GM21367 (cell line): ENCODE data around the gene CHCT1.
A peak's percentile ranks its signal among the peaks of the same experiment; 100 is the strongest.
"Not testable (repeated sequence)": the region's sequence is repeated elsewhere in the genome, so short reads cannot be mapped to it uniquely, and the experiment has no call there.

Source experiments
- ATAC-seq: cut with Tn5 transposase; IDR thresholded peaks from one replicate; pipeline ENCODE4 v1.9.1; 2021; ENCODE audit not compliant: unreplicated experiment

The CHCT1 gene

DNA sequence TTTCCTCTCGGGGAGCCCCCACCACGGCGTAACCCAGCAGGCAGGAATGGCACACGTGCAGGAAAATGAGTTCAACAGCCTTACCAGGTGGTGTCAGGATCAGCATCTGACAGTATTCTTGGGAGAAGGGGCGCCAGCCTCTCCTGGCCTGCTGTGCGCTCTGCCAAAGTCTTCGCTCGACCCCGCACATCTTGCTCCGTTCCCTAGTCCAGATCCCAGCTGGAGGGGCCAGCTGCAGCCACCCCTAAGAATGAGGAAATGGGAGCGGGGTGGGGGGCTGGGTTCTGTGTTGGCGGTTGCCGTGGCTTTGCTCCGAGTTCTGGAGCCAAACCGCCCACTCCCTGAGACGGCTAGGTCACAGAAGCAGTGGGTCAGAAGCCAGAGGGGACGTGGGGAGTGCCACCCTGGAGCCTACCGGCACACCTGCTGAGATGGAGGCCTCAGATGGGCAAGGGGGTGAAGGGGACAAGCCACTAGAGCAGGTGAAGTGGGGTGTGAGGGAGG is at the start of gene CHCT1:
Gene CHCT1, plus strand, starts transcription at position 328 of the 504 bp plus-strand sequence. Its CDS starts 104 bp downstream, at position 432.
- no peak for ATAC-seq

DNA sequence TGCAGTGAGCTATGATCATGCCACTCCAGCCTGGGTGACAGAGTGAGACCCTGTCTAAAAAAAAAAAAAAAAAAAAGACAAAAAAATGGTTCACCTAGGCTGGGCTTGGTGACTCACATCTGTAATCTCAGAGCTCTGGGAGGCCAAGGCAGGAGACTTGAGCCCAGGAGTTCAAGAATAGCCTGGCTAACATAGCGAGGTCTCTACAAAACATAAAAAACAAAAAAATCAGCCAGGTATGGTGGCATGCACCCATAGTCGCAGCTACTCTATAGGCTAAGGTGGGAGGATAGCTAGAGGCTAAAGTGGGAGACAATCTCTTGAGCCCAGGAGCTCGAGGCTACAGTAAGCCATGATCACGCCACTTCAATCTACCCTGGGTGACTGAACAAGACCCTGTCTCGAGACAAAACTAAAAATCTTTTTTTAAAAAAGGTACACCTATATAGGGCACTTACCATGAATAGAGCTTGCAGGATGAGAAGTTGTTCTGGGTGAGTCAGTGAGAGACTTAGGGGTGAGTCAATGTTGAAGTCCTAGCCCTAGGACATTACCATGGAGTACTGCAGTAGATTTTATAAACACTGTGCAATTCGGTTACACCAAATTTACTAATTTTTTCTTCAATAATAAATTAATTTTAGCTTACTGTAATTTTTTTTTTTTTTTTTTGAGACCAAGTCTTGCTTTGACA is 49.4 kb upstream of the CHCT1 start:
- no peak for ATAC-seq

DNA sequence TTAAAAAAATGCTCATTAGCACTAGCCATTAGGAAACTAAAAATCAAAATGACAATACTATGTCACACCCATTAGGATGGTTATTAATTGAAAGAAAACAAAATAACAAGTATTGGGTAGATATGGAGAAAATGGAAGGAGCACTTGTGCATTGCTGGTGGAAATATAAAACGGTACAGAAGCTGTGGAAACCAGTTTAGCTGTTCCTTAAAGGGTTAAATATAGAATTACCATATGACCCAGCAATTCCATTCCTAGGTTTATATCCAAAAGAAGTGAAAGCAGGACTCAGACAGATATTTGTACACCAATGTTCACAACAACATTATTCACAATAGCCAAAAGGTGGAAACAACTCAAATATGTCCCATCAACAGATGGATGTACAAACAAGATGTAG is 44.1 kb upstream of the CHCT1 start:
- not testable (repeated sequence) for ATAC-seq

DNA sequence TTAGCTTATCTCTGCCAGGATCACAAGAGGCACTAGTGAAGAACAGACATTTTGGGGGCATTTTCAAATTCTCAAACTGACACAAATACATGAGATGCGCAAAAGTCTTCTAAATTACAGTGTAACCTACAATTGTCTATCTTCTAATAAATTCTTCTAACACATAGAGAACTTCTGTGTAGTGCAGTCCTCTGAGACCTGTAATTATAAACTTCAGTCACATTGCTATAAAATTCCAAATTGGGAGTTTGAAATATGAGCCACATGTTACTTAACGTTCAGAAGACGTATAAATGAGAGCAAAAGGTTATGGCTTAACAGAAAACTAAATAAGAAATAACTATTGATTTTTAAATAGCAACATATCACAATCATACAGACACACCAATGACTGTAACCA is 42.8 kb upstream of the CHCT1 start:
- ATAC-seq, result not testable (repeated sequence)

DNA sequence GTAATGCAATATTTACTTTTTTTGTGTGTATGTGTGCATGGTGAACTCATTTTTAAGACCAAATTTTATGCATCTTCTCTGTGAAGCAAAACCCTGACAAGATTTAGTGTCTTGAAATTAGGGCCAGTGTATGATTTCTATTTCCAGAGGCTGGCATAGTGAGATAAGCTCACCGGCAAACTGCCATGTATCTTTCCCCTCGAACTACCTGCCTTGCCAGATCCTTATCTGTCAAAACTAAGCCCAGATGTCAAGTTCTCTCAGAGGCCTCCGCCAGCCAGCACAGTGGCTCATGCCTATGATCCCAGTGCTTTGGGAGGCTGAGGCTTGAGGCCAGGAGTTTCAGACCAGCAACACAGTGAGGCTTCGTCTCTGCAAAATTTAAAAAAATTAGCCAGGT is 40.3 kb upstream of the CHCT1 start:
- ATAC-seq, result no peak

DNA sequence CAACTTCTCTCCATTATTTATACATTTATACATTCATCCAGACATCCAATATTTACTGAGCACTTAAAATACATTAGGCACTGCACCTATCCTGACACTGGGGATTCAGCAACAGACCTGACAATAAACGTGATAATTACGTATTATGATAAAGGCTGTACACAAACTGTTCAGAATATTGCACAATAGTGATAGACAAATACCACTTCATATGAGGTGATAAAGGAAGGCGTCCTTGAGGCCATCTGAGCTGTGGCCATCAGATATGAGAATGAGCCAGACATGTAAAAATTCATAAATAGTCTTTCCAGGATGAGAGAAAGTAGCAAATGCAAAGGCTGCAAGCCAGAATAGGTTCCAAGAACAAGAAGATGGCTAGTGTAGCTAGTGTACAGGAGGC is 38.9 kb upstream of the CHCT1 start:
- ATAC-seq, result no peak

DNA sequence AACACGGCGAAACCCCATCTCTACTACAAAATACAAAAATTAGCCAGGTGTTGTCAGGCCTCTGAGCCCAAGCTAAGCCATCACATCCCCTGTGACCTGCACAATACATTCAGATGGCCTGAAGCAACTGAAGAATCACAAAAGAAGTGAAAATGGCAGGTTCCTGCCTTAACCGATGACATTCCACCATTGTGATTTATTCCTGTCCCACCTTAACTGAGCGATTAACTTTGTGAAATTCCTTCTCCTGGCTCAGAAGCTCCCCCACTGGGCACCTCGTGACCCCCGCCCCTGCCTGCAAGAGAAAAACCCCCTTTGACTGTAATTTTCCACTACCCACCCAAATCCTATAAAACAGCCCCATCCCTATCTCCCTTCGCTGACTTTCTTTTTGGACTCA is 37.4 kb upstream of the CHCT1 start:
- ATAC-seq, result not testable (repeated sequence)

DNA sequence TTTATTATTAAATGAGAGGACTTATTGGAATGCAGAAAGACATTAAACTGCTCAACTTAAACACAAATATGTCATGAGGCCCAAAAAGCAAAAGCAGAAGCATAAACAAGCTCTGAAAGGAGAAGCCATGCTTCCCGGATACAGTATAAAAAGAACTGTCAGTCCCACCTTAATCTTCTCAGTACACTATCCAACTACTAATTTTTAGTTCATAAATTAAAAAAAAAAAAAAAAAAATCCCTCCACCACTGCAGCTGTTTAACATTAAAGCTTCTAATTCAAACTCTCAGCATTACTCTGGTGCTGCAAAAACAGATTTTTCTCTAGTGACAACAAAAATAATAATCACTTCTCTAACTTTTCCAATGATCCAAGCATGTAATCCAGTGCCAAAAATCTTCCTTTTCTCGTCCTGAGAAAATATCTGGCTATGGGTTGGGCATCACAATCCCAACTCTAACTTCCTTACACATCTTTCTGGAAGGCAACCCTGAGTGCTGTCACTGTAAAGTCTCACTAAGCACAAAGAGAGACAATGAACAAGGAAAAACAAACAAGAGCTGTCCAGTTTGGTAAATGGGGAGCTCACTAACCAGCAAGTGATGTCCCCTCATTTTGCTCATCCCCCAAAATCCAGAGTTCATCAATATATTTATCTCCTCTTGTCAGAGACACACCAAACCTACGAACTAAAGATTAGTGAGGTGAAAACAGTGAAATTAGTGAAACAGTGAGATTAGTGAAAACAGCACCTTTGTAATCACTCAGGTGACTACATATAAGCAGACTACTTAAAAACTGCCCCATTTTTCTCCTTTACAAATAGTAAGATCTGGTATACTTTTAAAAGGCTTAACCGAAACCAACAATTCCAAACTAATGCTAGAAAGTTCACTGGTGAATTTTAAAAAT is 35.9 kb upstream of the CHCT1 start:
- ATAC-seq, result no peak

DNA sequence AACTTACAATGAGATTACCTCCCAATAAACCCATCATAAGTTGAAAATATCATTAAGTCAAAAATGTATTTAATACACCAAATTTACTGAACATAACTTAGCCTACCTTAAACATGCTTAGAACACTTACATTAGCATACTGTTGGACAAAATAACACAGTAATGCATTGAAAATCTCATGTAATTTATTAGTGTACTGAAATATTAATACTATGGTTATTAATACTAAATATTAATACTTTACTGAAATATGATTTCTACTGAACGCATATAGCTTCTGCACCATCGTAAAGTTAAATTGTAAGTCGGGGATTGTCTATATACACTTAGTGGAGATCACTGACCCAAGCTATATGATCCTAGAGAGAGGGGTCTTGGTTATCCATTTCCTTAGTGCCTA is 34.6 kb upstream of the CHCT1 start:
- no peak for ATAC-seq

DNA sequence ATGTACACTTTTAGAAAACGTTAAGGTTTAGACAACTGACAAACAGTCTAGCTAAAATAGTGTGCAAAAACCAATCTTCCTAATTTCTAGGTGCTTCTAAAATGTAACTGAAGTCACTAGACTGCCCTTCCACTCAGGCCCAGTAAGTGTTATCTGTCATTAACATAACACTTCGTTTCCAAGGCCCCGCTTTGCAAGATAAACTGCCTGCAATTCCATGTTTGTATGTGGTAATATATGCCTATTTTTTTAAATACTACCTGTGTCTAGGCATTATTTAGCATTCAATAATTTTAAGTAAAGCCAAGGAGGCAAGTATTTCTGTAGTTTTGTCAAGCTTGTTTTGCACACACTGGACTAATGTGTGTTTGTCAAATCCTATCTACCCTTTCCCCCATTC is 33.5 kb upstream of the CHCT1 start:
- no peak for ATAC-seq

DNA sequence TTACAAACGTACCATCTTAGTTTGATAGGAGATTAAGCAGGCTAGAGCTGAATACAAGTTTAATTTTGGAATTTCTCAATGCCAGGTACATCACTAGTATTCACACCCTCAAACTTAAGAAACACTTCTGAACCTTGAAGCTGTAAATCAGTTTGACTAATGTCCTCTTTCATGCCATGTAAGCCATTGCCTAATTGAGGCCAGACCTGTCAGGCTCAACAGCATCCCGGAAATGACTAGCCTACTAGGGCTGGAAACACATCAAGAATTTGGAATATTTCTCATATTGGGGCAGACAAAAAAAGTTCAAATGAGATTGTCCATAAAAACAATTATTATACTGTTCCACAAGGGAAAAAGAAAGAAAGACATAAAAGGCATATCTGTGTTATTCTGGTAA is 32.1 kb upstream of the CHCT1 start:
- ATAC-seq, result no peak

DNA sequence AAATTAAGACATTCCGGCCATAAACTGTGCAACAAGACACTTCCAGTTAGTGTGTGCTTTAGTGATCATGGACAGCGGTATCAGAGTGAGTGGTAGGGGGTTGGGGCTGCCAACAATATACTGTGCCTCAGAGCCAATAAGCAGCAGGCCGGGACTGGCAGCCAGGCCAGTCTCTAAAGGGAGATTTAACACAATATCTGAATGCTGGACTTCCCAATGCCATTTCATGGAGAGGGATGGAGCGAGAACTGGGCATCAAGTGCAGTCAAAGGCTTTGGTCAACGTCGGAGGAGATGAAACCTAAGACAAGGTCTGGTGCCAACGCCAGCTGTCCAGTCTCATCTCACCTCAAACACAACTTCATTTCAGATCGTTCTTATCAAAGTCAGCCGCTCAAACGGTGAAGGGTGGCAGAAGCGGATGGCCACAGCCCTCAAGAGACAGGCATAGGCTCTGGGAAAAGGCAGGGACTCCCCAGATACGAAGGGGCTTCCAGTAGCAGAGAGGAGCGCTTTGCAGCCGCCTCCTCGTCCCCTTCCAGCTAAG is 31.3 kb upstream of the CHCT1 start:
- ATAC-seq, result no peak

DNA sequence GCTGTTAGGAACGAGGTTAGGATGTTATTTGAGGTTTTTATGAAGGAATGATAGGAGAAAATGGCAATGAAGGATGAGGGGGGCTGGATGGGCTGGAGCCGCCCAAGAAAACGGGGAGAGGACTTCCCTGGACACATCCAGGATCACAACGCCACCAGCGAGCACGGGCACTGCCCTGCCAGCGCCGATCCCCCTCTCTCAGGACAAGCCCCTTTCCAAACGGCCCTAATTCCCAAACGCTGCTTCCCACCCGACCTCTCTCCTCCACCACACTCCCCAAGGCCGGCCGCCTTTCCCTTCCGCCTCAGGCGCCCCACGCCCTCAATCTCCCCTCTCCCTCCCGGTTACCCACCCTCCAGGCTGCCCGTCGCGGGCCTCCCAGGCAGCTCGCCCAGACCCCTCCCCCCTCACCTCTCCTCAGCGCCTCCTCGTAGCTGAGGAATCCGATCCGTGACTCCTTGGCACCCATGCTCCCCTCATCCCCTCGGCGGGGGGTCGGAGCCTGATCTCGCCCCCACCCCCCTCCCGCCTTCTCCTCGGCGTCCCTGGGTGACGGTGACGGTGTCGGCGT is 30.7 kb upstream of the CHCT1 start:
- ATAC-seq, result peak; percentile 10

DNA sequence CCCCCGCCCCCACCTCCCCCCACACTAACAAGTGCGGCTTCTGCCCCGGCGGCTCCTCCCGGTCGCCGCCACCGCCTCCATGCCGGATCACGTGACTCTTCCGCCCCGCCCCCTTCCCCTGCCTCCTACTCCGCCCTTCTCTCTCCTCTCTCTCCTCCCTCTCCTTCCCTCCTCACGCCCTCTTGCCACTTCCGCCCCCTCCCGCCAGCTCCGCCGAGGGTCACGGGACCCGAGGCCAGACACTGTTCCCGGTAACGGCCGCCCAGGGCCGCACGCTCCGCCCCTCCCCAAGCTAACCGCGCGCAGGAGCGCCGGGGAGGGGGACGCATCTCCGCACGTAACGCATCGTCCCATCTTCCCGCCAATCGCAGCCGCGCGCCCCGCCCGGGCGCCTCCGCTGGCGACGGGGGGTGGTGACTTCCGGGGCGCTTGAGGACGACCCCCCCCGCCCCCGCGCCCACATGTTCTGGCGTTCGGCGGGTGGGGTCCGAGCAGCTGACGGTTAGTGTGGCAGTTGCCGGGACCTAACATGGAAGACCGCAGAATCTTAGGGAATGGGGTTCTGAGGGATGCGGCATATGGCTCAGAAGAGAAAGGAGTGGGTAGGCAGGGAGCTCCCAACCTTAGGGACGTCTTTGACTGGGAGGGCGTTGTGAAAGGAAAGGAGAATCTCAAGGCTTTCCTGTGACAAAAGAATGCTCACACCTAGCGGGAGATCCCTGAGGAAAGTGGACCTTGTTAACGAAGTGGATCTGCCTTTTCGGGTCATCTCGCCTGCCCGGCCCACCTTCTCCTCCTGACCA is 30.0 kb upstream of the CHCT1 start, which contains the start of gene USP32:
Gene USP32, minus strand, starts transcription at position 92 of the 803 bp plus-strand sequence. CDS start 194 bp downstream, outside the sequence.
- ATAC-seq, result peak; percentile 80

DNA sequence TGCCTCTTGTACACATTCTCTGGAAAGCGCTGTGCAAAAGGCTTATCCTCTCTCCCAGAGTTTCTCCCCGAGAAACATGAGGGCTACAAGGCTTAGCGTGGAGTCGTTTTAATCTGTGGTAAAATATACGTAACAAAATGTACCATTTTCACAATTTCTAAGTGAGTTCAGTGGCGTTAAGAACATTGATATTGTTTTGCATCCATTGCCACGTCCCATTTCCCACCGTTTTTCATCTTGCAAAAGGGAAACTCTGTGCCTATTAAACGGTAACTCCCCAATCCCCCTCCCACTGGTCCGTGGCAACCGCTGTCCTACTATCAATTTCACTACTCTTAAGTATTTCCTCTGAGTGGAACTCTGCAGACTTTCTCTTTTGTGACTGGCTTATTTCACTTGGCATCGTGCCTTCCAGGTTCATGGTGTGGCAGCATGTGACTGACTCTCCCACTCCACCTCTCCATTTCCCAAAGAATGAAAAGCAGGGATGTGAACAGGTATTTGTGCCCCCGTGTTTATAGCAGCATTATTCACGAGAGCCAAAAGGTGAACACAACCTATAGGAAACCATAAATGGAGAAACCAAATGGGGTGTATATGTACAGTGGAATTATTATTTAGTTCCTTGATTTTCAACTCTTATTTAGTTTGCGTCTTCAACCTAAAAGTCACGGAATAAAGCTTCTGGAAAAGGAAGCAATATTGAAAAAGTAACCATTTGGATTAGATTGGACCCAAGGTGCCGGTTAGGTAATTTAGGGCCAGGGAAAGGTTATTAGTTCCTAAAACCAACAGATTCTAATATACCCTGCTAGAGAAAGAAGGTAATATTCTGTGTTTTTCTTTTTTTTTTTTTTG is 29.2 kb upstream of the CHCT1 start:
- ATAC-seq, result no peak

DNA sequence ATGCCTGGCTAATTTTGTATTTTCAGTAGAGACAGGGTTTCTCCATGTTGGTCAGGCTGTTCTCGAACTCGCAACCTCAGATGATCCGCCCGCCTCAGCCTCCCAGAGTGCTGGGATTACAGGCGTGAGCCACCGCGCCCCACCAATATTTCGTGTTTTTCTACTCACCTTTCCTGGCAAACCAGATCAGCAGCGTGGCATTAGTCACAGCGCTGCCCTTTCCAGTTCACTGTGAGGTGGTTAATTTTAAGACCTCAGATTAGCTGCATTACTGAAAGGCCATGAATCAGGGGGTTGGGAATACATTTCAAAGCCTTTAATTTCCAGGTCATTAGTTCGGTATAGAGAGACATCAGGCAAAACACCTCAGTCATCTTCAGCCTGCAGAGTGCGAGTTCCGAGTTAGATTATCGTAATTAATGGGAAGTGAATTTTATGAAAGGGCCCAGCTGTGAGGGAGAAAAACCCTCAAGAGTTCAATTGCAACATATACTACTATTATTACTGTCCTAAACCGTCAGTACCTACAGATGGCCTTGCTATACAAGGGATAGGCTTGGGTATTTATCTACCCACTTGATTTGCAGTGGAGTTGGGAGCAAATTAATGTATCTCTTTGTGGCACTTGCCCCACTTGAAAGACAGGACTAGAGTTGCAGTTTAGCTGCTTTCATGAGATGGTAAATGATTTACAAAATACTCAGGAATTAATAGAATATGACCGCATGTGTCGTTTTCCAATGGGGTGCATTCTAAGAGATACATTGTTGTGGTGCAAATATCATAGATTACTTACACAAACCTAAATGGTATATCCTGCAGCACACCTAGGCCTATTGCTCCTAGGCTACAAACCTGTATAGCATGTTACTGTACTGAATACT is 28.2 kb upstream of the CHCT1 start:
- no peak for ATAC-seq

DNA sequence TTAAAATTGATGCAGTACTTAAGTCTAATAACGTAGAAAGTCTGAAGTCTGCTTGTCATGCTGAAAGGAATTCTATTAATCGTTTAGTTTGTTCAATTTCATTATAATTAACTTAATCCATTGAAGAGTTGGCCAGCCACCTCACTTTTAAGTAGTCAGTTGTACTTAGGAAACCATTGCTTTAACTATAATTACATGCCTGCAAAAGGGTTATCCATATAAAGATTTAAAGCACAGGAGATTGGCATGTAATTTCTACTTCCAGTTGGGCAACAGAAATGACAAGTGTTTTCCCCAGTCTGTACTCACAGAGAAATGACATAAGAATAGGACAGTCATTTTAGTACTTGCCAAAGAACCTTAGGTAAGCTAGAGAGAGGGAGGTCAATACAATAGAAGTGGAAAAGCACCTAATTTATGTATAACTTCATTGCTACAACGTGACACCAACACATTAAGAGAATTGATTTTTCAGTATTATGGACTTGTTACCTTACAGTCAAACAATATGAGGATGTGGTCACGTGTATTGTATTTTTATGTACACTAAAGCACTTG is 26.7 kb upstream of the CHCT1 start:
- no peak for ATAC-seq

DNA sequence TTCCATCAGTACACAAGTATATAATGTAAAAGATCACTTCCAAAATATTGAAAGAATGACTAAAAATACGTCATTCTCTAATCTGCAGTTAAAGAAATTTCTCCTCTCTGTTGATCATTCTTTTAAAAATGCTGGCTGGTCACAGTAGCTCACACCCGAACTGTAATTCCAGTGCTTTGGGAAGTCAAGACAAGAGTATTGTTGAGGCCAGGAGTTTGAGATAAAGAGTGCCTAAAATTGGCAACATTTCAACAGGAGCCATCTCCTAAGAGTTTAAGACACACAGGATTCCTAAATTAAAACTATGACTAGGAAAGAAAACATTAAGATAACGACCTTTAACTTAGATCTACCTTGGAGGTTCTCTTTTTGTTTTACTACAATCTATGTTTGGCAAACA is 25.9 kb upstream of the CHCT1 start:
- ATAC-seq, result no peak
